PFSK-1 (cell line): ENCODE measurements around the gene PDLIM1.

ENCODE experiments used
- FOXP2 ChIP-seq: optimal IDR thresholded peaks from 2 replicates; pipeline ENCODE3; 2011; ENCODE audit warnings: borderline replicate concordance, control low read depth, inconsistent platforms; ENCODE audit not compliant: insufficient read depth; ENCODE audit errors: extremely low read length, extremely low read depth
- POLR2AphosphoS5 ChIP-seq: IDR thresholded peaks from 2 replicates; pipeline ENCODE4 v1.6.1; 2012; ENCODE audit warnings: low read depth, mild to moderate bottlenecking, control low read depth, low read length, moderate library complexity
- REST ChIP-seq, 2 experiments: IDR thresholded peaks; 2 replicates each; pipeline versions ENCODE4 v1.6.1 to v1.8.0; 2011 to 2012; ENCODE audit warnings: low read depth in 2 of 2, low read length in 2 of 2, control low read depth in 1 of 2, inconsistent platforms in 1 of 2, mild to moderate bottlenecking in 1 of 2, moderate library complexity in 1 of 2; ENCODE audit not compliant: insufficient read depth in 1 of 2
- SIN3A ChIP-seq: IDR thresholded peaks from 2 replicates; pipeline ENCODE4 v1.6.1; 2012; ENCODE audit warnings: mild to moderate bottlenecking, low read length, moderate library complexity, borderline replicate concordance; ENCODE audit not compliant: insufficient read depth
- TAF1 ChIP-seq: IDR thresholded peaks from 2 replicates; pipeline ENCODE4 v1.6.1; 2012; ENCODE audit warnings: low read length, control low read depth, borderline replicate concordance; ENCODE audit not compliant: insufficient read depth

PDLIM1 gene

GRCh38 chr10:95268438-95268837 is 22.4 kb downstream of the PDLIM1 start:
- no peak for TF ChIP-seq FOXP2
- TF ChIP-seq SIN3A = no peak
- TF ChIP-seq REST (IDR thresholded peaks at IDR 0.05; ENCODE audit: insufficient read depth in 1 of 2, low read depth in 2 of 2, low read length in 2 of 2) = no peak
- no peak for TF ChIP-seq TAF1
- TF ChIP-seq POLR2AphosphoS5 = no peak

GRCh38 chr10:95267251-95267650 is 23.6 kb downstream of the PDLIM1 start:
- TF ChIP-seq POLR2AphosphoS5 (no peak), SIN3A (no peak), REST (IDR thresholded peaks at IDR 0.05; ENCODE audit: insufficient read depth in 1 of 2, low read depth in 2 of 2, low read length in 2 of 2) (no peak), FOXP2 (no peak), TAF1 (no peak)

GRCh38 chr10:95266674-95267095 is 24.1 kb downstream of the PDLIM1 start:
- TF ChIP-seq POLR2AphosphoS5 (no peak), REST (IDR thresholded peaks at IDR 0.05; ENCODE audit: insufficient read depth in 1 of 2, low read depth in 2 of 2, low read length in 2 of 2) (no peak), FOXP2 (no peak), SIN3A (no peak), TAF1 (no peak)

GRCh38 chr10:95265572-95265971 is 25.2 kb downstream of the PDLIM1 start:
- TF ChIP-seq TAF1 = no peak
- TF ChIP-seq REST (IDR thresholded peaks at IDR 0.05; ENCODE audit: insufficient read depth in 1 of 2, low read depth in 2 of 2, low read length in 2 of 2) = no peak
- TF ChIP-seq SIN3A = no peak
- no peak for TF ChIP-seq FOXP2

- TF ChIP-seq TAF1 (no peak), FOXP2 (no peak)
These were observed 26.4 kb downstream of the PDLIM1 start for GRCh38 chr10:95264227-95265051.
